Measurements from ENCODE around the gene TTLL4.

GRCh38 chr2:218662827-218663226 is 47.8 kb upstream of the TTLL4 start:
- TF ChIP-seq ZFX (IDR thresholded peaks at IDR 0.05): no peak
- TF ChIP-seq CTCF (conservative IDR thresholded peaks at IDR 0.05): no peak
